Loucy (cell line): ENCODE data around the gene TIMMDC1.

ENCODE experiments used
- CTCF ChIP-seq: fragments of 200-600 bp; sonication (generic); conservative IDR thresholded peaks from 2 replicates; pipeline ENCODE4 v1.5.1; 2014; ENCODE audit warnings: mild to moderate bottlenecking, antibody characterized with exemption, low read length
- EZH2phosphoT487 ChIP-seq: fragments of 200-600 bp; IDR thresholded peaks from 2 replicates; pipeline ENCODE4 v1.6.1; 2018; ENCODE audit warnings: antibody characterized with exemption, mild to moderate bottlenecking, moderate library complexity, borderline replicate concordance

GRCh38 chr3:119518026-119518425 is 19.7 kb downstream of the TIMMDC1 start:
- TF ChIP-seq CTCF (no peak), EZH2phosphoT487 (no peak)
